DND-41 (cell line): ENCODE data around the gene CEP192.

Experiments
- CTCF ChIP-seq: IDR thresholded peaks from 2 replicates; pipeline ENCODE4 v1.5.1; 2012; ENCODE audit warnings: borderline replicate concordance, low read length, moderate library complexity, mild to moderate bottlenecking; ENCODE audit not compliant: poor library complexity, severe bottlenecking; ENCODE audit errors: extremely low read depth
- EZH2 ChIP-seq: IDR thresholded peaks from 3 replicates; pipeline ENCODE4 v1.6.1; 2012; ENCODE audit warnings: borderline replicate concordance, low read depth, mild to moderate bottlenecking, moderate library complexity, low read length, inconsistent platforms; ENCODE audit not compliant: severe bottlenecking

GRCh38 chr18:13103366-13103765 lies 112.2 kb downstream of the CEP192 start:
- TF ChIP-seq CTCF (peak; percentile 51), EZH2 (no peak)
